SH-SY5Y (cell line): ENCODE data around the gene TBXAS1.

Source experiments
- GATA2 ChIP-seq: IDR thresholded peaks from 2 replicates; pipeline ENCODE4 v1.6.1; 2011; ENCODE audit warnings: mild to moderate bottlenecking, low read depth, low read length
- GATA3 ChIP-seq: IDR thresholded peaks from 2 replicates; pipeline ENCODE4 v1.6.1; 2011; ENCODE audit warnings: low read depth, mild to moderate bottlenecking, low read length, moderate library complexity

- TF ChIP-seq GATA2: no peak
- TF ChIP-seq GATA3: no peak
Observed at GRCh38 chr7:139829775-139830117, 682 bp downstream of the TBXAS1 start.
